ENCODE results near the gene VAC14.

The VAC14 gene

DNA sequence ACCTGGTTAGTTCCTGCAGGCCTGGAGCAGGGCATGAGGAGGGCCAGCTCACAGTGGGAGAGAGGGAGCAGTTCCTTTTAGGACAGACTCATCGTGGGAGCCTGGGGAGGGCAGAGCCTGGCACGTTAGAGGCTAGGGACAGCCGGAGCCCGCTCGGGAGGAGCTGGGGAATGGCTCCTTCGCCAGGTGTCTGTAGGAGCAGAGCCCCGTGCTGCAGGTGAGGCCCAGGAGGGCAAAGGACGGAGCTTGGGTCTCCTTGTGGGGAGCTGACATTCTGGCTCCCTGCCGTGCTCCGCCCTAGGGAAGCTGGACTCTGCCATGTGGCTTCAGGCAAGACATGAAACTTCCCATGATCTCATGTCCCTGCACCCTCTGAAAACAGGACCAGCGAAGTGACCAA lies 96.4 kb downstream of the VAC14 start:
- no peak overlapping the region for H3K4me3 ChIP-seq (replicated peaks; ENCODE audit: insufficient read depth, low read length)
- DNase-seq (ENCODE audit: low read depth in 1 of 2, low spot score in 1 of 2): no peak
- TF ChIP-seq GABPA (IDR thresholded peaks at IDR 0.05; ENCODE audit: low read depth) (no peak), POLR2AphosphoS5 (IDR thresholded peaks at IDR 0.05; ENCODE audit: low read depth) (no peak)
- TF ChIP-seq, protein P1, sequence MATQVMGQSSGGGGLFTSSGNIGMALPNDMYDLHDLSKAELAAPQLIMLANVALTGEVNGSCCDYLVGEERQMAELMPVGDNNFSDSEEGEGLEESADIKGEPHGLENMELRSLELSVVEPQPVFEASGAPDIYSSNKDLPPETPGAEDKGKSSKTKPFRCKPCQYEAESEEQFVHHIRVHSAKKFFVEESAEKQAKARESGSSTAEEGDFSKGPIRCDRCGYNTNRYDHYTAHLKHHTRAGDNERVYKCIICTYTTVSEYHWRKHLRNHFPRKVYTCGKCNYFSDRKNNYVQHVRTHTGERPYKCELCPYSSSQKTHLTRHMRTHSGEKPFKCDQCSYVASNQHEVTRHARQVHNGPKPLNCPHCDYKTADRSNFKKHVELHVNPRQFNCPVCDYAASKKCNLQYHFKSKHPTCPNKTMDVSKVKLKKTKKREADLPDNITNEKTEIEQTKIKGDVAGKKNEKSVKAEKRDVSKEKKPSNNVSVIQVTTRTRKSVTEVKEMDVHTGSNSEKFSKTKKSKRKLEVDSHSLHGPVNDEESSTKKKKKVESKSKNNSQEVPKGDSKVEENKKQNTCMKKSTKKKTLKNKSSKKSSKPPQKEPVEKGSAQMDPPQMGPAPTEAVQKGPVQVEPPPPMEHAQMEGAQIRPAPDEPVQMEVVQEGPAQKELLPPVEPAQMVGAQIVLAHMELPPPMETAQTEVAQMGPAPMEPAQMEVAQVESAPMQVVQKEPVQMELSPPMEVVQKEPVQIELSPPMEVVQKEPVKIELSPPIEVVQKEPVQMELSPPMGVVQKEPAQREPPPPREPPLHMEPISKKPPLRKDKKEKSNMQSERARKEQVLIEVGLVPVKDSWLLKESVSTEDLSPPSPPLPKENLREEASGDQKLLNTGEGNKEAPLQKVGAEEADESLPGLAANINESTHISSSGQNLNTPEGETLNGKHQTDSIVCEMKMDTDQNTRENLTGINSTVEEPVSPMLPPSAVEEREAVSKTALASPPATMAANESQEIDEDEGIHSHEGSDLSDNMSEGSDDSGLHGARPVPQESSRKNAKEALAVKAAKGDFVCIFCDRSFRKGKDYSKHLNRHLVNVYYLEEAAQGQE (IDR thresholded peaks at IDR 0.05; ENCODE audit: insufficient replicate concordance, low read depth): no peak
- no peaks in the 10 kb centered on the region for H3K27me3 ChIP-seq (ENCODE audit: insufficient read depth, poor library complexity, severe bottlenecking)
- H3K27ac ChIP-seq (replicated peaks): no peak overlapping the region

DNA sequence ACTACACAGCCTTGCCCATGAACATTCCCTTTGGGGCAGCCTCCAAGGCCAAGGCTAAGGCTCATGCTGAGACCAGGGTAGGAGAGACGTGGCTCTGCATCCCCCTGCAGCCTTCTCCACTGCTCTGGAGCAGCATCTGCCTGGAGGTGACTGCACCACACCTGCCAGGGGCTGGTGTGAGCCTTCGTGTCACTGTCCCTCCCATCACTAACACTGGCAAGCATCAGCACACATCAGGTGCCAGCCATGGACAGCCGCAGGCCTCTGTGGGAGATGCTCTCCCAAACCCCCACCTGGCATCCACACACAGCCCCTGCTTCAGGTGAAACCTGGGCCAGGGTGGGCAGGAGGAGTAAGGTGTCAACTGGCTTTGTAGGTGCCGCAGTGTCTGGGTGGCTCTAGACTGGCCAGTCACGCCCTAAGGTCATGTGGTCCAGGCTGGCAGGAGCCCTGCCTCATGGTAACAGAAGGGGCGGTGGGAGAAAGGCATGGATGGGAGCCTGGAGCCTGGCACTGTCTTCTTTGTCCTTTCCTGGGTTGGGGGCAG lies 97.0 kb downstream of the VAC14 start:
- Histone ChIP-seq H3K27ac (replicated peaks) (no peak overlapping the region), H3K27me3 (ENCODE audit: insufficient read depth, poor library complexity, severe bottlenecking) (no peaks in the 10 kb centered on the region), H3K4me3 (replicated peaks; ENCODE audit: insufficient read depth, low read length) (no peak overlapping the region)
- no peak for TF ChIP-seq POLR2AphosphoS5 (IDR thresholded peaks at IDR 0.05; ENCODE audit: low read depth)
- TF ChIP-seq SPI1 (IDR thresholded peaks at IDR 0.05; ENCODE audit: borderline replicate concordance, low read depth): no peak
- TF ChIP-seq, protein P2, sequence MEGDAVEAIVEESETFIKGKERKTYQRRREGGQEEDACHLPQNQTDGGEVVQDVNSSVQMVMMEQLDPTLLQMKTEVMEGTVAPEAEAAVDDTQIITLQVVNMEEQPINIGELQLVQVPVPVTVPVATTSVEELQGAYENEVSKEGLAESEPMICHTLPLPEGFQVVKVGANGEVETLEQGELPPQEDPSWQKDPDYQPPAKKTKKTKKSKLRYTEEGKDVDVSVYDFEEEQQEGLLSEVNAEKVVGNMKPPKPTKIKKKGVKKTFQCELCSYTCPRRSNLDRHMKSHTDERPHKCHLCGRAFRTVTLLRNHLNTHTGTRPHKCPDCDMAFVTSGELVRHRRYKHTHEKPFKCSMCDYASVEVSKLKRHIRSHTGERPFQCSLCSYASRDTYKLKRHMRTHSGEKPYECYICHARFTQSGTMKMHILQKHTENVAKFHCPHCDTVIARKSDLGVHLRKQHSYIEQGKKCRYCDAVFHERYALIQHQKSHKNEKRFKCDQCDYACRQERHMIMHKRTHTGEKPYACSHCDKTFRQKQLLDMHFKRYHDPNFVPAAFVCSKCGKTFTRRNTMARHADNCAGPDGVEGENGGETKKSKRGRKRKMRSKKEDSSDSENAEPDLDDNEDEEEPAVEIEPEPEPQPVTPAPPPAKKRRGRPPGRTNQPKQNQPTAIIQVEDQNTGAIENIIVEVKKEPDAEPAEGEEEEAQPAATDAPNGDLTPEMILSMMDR (IDR thresholded peaks at IDR 0.05; ENCODE audit: insufficient read depth, low read length): no peak
- TF ChIP-seq GABPA (IDR thresholded peaks at IDR 0.05; ENCODE audit: low read depth): no peak
- TF ChIP-seq, protein P1 (IDR thresholded peaks at IDR 0.05; ENCODE audit: insufficient replicate concordance, low read depth): no peak
- no peak for DNase-seq (ENCODE audit: low read depth in 1 of 2, low spot score in 1 of 2)

DNA sequence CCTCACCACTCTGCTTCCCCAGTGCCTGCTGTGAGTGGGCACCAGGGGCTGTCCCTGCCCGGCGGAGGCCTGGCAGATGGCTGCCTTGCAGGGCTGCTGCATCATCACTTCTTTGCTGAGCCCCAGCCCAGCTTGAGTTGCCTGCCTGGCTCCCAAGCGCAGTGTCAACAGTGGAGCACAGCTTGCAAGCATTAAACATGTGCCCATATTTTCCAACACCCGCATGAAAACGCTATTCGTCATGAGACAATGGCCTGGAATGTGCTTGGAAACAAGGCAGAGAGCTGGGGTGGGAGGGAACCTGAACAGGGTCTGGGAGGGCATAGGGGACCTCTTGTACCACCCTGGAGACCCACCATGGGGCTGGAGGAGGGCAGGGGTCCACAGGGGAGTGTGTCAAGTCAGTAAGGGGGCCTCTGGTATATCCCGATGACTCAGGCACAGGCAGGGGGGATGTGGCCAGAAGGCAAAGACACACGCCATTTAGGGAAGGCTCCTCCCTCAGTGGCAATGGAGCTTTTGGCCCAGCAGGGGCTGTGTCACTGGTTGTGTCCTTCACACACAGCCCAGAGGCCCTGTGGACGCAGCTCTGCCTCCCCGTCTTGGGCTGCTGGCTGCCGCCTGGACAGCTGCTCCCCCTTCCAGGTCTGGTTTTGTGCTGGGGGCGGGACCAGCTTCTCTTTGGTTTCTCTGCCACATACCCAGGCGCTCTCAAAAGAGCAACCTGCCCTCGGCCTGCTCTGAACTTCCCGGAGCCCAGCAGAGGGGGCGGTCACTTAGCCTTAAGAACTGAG lies 97.7 kb downstream of the VAC14 start:
- Histone ChIP-seq H3K27me3 (ENCODE audit: insufficient read depth, poor library complexity, severe bottlenecking) (no peaks in the 10 kb centered on the region), H3K27ac (replicated peaks) (peak overlapping the region; percentile 19), H3K4me3 (replicated peaks; ENCODE audit: insufficient read depth, low read length) (no peak overlapping the region)
- DNase-seq (ENCODE audit: low read depth in 1 of 2, low spot score in 1 of 2): no peak
- TF ChIP-seq, protein P2 (IDR thresholded peaks at IDR 0.05; ENCODE audit: insufficient read depth, low read length): no peak
- TF ChIP-seq POLR2AphosphoS5 (IDR thresholded peaks at IDR 0.05; ENCODE audit: low read depth): no peak
- TF ChIP-seq GABPA (IDR thresholded peaks at IDR 0.05; ENCODE audit: low read depth): no peak
- no peak for TF ChIP-seq SPI1 (IDR thresholded peaks at IDR 0.05; ENCODE audit: borderline replicate concordance, low read depth)
- TF ChIP-seq, protein P1 (IDR thresholded peaks at IDR 0.05; ENCODE audit: insufficient replicate concordance, low read depth): no peak
